GM12865 (cell line): ENCODE measurements around the gene CYP4F12.

ENCODE experiments used
- DNase-seq: peaks from one replicate; pipeline ENCODE4 v3.0.0; 2010; ENCODE audit warnings: low read depth
- H3K4me3 ChIP-seq: 2 replicates; pipeline ENCODE4 v1.5.1; 2011; ENCODE audit warnings: mild to moderate bottlenecking, low read depth, low read length, control low read depth
- TF ChIP-seq, protein P1 (sequence below): IDR thresholded peaks from 2 replicates; pipeline ENCODE4 v1.5.1; 2011; ENCODE audit warnings: low read length, control low read depth, low read depth, inconsistent platforms; ENCODE audit not compliant: insufficient read depth; ENCODE audit errors: missing control alignments

The CYP4F12 gene

DNA sequence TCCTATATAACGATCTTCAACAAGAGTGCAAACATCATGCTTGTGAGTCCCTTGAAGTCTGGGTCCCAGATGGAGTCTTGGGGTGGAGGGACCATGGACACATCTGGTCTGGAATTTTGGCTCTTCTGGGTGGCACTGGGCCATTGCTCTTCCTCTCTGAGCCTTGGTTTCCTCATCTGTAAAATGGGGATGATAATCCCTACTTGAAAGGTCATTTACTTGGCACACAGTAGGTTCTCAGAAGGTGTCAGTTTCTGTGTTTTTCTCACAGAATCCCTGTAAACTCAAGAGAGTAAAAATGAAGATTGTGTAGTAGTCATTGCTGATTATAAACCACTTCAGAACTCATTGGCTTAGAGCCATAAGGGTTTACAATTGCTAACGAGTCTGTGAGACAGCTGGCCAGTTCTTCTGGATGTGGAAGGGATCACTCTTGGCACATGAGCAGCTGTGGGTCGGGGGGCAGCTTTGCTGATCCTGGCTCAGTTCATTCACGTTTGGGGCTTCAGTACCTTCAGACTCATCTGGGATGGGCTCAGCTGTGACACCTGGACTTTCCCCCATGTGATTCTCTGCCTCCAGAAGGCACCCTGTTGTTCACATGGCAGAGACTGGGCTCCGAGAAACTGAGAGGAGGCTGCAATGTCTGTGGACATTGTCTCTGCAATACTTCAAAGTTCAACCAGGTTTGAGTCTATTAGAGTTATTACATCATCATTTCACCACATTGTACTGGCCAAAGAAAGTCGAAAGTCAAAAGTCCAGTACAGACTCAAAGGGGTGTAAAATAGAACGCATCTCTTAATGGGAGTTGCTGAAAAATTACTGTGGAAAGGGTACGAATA is 7.8 kb downstream of the CYP4F12 start:
- TF ChIP-seq, protein P1, sequence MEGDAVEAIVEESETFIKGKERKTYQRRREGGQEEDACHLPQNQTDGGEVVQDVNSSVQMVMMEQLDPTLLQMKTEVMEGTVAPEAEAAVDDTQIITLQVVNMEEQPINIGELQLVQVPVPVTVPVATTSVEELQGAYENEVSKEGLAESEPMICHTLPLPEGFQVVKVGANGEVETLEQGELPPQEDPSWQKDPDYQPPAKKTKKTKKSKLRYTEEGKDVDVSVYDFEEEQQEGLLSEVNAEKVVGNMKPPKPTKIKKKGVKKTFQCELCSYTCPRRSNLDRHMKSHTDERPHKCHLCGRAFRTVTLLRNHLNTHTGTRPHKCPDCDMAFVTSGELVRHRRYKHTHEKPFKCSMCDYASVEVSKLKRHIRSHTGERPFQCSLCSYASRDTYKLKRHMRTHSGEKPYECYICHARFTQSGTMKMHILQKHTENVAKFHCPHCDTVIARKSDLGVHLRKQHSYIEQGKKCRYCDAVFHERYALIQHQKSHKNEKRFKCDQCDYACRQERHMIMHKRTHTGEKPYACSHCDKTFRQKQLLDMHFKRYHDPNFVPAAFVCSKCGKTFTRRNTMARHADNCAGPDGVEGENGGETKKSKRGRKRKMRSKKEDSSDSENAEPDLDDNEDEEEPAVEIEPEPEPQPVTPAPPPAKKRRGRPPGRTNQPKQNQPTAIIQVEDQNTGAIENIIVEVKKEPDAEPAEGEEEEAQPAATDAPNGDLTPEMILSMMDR = no peak
- no peak for DNase-seq
- H3K4me3 ChIP-seq = no peak overlapping the region

- TF ChIP-seq, protein P1 = no peak
Observed at GRCh38 chr19:15683411-15683810, 10.5 kb downstream of the CYP4F12 start.

GRCh38 chr19:15684828-15685227 is 11.9 kb downstream of the CYP4F12 start:
- TF ChIP-seq, protein P1 = no peak
- no peak overlapping the region for H3K4me3 ChIP-seq
- no peak for DNase-seq

More at GRCh38 chr19:15683411-15683810, 10.5 kb downstream of the CYP4F12 start:
- no peak for DNase-seq
- no peak overlapping the region for H3K4me3 ChIP-seq

DNA sequence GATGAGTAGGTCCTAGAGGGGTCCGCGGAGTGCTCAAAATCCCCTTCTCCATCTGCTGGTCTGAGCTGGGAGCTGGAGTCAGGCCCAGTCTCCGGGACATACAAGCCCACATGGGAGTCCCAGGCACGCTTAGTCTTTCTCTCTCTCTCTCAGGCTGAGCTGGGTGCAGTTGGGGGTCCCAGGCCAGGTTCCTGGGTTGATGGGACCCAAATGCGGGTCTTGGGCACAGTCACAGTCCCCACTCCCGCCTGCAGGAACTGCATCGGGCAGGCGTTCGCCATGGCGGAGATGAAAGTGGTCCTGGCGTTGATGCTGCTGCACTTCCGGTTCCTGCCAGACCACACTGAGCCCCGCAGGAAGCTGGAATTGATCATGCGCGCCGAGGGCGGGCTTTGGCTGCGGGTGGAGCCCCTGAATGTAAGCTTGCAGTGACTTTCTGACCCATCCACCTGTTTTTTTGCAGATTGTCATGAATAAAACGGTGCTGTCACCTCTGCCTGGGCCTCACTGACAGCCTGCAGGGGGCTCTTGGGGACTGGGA is 23.8 kb downstream of the CYP4F12 start:
- no peak overlapping the region for H3K4me3 ChIP-seq
- DNase-seq = peak; percentile 23
- TF ChIP-seq, protein P1 = no peak

DNA sequence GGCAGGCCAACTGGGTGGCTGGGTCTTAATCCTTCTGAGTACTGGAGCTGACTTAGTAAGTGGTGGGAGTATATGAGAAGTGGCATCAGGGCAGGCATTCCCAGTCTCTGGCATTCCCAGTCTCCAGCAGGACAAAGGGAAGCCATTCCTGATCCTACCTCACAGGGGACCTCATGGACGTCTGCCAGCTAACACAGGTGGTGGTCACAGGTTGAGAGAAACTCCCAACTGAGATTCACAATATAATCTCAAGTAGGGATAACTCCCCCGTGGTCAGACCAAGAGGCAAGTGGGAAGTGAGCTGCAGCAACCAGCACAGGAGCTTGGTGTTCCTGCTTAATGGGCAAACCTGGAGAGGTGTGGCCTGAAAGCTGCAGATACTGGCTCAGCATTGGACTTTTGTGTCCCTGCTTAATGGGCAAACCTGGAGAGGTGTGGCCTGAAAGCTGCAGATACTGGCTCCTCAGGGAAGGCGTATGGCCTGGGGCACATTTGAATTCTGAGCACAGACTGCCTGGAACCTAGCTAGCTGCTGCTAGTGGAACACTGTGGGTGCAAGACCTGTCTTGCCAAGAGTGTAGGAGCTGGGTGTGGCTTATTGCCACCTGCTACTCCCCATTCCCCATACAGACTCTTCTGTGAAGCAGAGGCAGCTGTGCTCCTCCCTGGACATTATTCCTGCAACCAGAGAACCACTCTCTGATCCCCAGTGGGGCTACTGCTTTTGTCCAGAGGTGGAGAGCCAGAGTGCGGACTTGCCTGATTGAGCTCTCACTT is 29.1 kb downstream of the CYP4F12 start:
- TF ChIP-seq, protein P1 = no peak
- no peak overlapping the region for H3K4me3 ChIP-seq
- no peak for DNase-seq

GRCh38 chr19:15702534-15702930 is 29.6 kb downstream of the CYP4F12 start:
- TF ChIP-seq, protein P1 = no peak
- no peak overlapping the region for H3K4me3 ChIP-seq
- peak; percentile 34 for DNase-seq
